NCI-H128 (cell line): ENCODE results near the gene CYP8B1.
A peak's percentile ranks its signal among the peaks of the same experiment; 100 is the strongest.

Experiments used
- DNase-seq: peaks from one replicate; lab custom pipeline; 2025; ENCODE audit not compliant: unreplicated experiment; lab: John Stamatoyannopoulos, UW

The CYP8B1 gene

GRCh38 chr3:42827654-42828053 lies 48.0 kb downstream of the CYP8B1 start:
- no peak for DNase-seq

- DNase-seq: no peak
Observed at GRCh38 chr3:42827023-42827422, 48.7 kb downstream of the CYP8B1 start.

GRCh38 chr3:42826141-42826540 lies 49.5 kb downstream of the CYP8B1 start:
- no peak for DNase-seq

GRCh38 chr3:42823351-42823750 lies 52.3 kb downstream of the CYP8B1 start:
- peak; percentile 30 for DNase-seq

GRCh38 chr3:42822828-42823227 lies 52.9 kb downstream of the CYP8B1 start:
- no peak for DNase-seq
